RPMI7951 (cell line): ENCODE data around the gene ETDA. TPM values are rescaled to one million over a fixed set of nuclear protein-coding genes. Genes with fewer than 3 reads are reported as not detected.
"Not testable (repeated sequence)": the region's sequence is repeated elsewhere in the genome, so short reads cannot be mapped to it uniquely, and the experiment has no call there.

Source experiments
- DNase-seq: peaks from one replicate; pipeline ENCODE4 v3.0.0-alpha.2; 2012; ENCODE audit warnings: low read depth
- total RNA-seq: library from RNA; depleted of rRNA; stranded (reverse); fragments of >200 nt; shearing (Covaris generic); gene quantifications from 2 replicates; pipeline ENCODE4 v1.2.3, GENCODE V29; 2014; rRNA removed

Gene ETDA
- total RNA-seq, result not detected in 2 replicates

- not testable (repeated sequence) for DNase-seq
Measured at GRCh38 chrX:135252011-135252518, at the start of gene ETDA. Gene ETDA, plus strand, starts transcription at chrX:135252061. Its CDS starts 1,216 bp downstream, at chrX:135253277.

DNA sequence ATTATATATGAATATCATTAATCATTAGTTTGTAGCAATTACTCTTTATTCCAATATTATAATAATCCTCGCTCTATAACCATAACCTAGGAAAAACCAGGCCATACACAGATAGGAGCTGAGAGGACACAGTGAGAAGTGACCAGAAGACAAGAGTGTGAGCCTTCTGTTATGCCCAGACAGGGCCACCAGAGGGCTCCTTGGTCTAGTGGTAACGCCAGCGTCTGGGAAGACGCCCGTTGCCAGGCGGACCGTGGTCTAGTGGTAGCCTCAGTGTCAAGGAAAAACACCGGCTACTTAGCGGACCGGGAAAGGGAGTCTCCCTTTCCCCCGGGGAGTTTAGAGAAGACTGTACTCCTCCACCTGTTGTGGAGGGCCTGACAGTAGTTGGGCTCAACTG lies 45.4 kb upstream of the ETDA start:
- DNase-seq, result peak; percentile 6

GRCh38 chrX:135213200-135213844 lies 38.5 kb upstream of the ETDA start:
- DNase-seq, result no peak

DNA sequence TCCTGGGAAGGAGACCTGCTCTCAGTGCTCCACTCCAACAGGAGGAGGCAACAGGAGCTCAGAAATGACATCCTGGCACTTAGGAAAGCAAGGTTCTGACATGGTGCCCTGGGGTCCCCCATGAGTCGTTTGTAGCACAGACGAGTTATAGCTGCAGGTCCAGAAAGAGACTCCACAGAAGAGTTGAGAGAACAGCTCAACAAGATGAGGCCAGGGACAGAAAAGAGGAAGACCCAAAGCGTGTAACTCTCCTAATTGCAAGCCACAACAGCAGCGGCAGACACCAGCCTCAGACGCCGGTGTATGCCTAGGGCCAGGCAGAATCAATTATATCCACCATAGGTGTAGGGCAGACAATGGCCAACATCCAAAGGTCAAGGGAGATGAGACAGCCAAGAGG lies 5.9 kb upstream of the ETDA start:
- not testable (repeated sequence) for DNase-seq

DNA sequence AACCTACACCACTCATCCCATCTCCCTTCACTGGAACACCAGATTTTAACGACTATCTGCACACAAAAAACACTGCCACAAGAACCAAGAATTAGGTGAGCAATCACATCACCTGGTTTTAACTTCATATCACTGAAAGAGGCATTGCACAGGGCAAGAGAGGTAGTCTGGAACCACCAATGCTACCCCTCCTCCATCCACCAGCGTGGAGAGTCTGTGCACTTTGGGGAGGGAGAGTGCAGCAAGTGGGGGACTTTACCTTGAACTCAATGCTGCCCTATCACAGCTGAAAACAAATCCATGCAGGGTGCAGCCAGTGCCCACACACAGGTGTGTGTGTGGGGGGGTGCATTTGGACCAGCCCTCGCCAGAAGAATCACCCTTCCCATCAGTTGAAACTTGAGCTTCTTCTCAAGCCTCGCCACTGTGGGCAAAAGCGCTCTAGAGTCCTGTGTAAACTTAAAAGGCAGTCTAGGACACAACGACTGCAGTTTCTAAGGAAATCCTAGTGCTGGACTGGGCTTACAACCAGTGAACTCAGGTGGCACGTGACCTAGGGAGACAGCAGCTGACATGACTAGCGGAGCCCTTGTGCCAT lies 4.3 kb downstream of the ETDA start:
- DNase-seq, result not testable (repeated sequence)

- DNase-seq, result no peak
Measured at GRCh38 chrX:135256923-135257322, 5.1 kb downstream of the ETDA start.

GRCh38 chrX:135257469-135257868 lies 5.6 kb downstream of the ETDA start:
- DNase-seq, result no peak

GRCh38 chrX:135260976-135261375 lies 9.1 kb downstream of the ETDA start:
- not testable (repeated sequence) for DNase-seq

GRCh38 chrX:135263376-135263775 lies 11.5 kb downstream of the ETDA start:
- not testable (repeated sequence) for DNase-seq

DNA sequence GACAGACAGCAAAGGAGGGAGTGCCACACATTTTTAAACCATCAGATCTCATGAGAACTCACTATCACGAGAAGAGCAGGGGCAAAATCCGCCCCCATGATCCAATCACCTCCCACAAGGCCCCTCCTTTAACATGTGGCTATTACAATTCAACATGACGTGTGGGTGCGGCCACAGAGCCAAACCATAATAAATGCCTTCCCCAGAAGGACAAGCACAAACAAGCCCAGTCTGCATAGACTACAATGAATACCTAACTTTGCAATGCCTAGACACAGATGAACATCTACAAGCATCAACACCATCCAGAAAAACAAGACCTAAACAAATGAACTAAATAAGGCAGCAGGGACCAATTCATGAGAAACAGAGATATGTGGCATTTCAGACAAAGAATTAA lies 12.3 kb downstream of the ETDA start:
- no peak for DNase-seq

DNA sequence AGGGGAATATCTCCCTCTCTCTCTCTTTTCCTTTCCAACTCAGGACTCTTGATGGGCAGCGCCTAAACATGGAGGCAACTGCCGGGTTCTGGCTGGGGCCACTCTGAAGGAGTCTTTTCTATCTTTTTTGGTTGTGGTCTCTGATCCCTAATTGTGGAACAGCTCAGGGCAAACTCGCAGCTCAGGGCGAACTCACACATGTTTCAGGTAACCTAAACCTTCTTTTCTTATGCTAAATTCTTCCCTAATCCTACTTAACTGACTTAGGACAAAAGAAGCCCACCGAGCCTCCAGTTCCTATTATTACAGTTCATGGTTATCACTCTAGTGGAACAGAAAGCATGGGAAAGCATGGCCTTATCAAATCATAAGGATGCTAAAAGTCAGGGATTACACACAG lies 21.3 kb downstream of the ETDA start:
- DNase-seq, result no peak

DNA sequence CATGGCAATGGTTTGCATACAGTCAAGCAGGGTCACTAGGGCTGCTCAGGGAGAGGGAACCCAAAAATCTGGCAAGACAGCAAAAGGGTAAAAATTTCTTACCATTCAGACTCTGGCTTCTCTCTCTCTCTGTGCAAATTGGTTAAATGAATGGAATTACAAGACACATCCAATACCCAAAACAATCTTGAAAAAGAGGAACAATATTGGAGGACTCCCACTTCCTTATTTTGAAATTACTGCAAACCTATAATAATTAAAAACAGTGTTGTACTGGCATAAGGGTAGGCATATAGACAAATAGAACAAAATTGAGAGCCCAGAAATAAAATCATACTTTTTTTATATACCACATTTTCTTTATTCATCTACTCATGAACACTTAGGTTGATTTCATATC lies 24.1 kb downstream of the ETDA start:
- no peak for DNase-seq

- no peak for DNase-seq
Measured at GRCh38 chrX:135287266-135287823, 35.5 kb downstream of the ETDA start.

DNA sequence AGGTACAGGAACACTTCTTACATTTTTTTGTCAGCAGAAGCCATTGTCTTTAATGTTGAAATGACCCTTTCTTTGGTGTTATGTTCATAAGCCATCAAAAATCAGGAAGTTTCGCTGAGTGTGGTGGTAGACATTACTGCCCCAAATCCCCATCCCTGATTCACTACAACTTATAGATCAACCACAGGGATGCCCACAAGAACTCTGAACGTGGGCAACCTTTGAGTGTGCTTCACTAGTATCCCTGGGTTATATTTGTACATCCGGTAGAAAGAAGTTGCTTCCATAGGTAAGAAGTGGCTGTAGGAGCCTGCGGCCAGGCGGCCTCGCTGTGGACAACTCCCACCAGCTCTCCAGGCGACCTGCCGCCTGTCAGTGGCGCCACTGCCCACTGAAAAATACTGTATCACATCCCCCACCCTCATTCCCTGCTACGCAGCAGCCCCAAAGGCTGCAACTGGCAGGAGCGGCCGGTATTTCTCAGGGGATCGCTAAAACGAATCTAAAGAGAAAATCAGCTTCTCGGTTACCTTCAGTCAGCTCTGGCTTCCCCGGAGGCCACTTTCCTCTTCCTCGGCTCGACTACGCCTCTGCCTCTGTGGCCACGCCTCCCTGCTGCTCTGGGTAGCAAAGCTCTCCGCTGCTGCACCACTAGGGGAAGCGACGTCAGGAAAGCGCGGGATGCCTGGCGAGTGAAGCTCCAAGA lies 43.5 kb downstream of the ETDA start:
- no peak for DNase-seq

GRCh38 chrX:135295944-135296305 lies 44.1 kb downstream of the ETDA start:
- no peak for DNase-seq

DNA sequence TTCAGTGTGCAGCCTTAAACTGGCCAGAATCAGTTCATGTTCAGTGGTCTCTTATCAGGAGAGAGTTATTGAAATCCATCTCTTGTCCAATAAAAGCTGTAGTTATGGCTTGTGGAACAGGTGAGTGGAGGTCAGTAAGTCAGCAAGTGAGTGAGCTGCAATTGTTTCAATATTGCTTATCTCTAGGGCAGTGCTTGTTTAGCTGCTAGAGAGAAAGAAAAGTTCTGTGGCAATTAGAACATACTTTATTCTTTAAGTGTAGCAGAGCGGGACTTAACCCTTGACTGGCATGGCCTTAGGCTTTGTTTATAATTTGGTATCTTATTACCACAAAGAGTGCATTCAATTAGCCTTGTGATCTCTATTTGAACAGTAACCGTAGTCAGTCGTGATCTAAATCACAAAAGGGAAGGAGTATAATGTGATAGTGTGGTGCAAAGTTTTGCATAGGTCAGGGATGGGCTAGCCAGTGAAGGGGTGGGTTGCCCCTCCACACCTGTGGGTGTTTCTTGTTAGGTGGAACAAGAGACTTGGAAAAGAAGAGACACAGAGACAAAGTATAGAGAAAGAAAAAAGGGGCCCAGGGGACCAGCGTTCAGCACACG lies 50.5 kb downstream of the ETDA start:
- no peak for DNase-seq

Other genes starting within 250 kb of the ETDA start
- gene RTL8B, start 229.5 kb upstream of the ETDA start, total RNA-seq, result 12.1 and 14.1 TPM in 2 replicates
- 69.9 and 96.6 TPM in 2 replicates for gene RTL8C, start 219.7 kb upstream of the ETDA start, total RNA-seq
- gene RTL8A, start 199.9 kb upstream of the ETDA start, total RNA-seq, result 16.2 and 17.9 TPM in 2 replicates
- gene SMIM10L2B, start 153.3 kb upstream of the ETDA start, total RNA-seq, result 0.39 TPM in 1 of 2 replicates, not detected in the other
- gene ETDB, start 131.5 kb upstream of the ETDA start, total RNA-seq, result not detected in 2 replicates
- 0.39 TPM in 1 of 2 replicates, not detected in the other for gene CT55, start 80.7 kb upstream of the ETDA start, total RNA-seq
- not detected in 2 replicates for gene ETDC, start 57.4 kb downstream of the ETDA start, total RNA-seq
- 6.5 and 7.9 TPM in 2 replicates for gene ZNF75D, start 92.0 kb downstream of the ETDA start, total RNA-seq
- gene ZNF449, start 92.7 kb downstream of the ETDA start, total RNA-seq, result 7.5 and 9.3 TPM in 2 replicates
- gene SMIM10L2A, start 169.9 kb downstream of the ETDA start, total RNA-seq, result not detected in 2 replicates